Activated gamma-delta T cell treated with anti-CD3 and anti-CD28 coated beads, Interleukin-2, amount 50 U/mL, for 16 hours (primary cell): ENCODE results near the gene LCN1.
A peak's percentile ranks its signal among the peaks of the same experiment; 100 is the strongest.

Experiments
- DNase-seq: peaks from one replicate; pipeline ENCODE4 v3.0.0-alpha.2; 2020; ENCODE audit warnings: low read depth

The LCN1 gene

GRCh38 chr9:135488527-135488926 lies 32.7 kb upstream of the LCN1 start:
- DNase-seq: no peak

DNA sequence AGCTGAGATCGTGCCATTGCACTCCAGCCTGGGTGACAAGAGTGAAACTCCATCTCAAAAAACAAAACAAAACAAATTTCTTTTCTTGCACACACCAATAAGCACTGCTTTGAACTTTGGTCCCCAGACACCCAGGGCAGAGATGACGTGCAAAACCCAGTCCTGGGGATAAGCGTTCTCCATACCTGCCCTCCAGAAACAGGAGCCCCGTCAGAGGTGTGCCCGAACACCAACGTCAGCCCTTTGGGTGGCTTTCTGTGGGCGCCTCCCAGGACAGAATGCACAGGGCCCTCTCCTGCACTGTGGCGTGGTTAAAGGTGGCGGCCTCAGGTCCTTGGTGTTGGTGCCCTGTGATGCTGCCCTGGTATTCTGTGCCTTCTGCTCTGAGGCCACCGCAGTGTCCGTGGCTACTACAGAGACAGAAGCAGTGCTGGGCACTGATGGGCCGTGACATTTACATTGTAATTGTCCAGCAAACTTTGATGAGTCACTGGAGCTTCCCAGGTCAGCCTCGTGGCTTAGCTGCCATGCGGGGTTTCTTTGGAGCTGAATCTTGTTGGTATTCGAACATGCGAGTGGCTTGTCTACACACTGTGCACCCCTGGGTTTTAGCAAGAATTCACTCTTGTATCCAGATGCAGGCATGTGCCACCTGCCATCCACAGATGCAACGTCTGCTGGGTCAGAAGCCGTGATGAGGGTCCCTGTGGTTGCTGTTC lies 31.9 kb upstream of the LCN1 start:
- DNase-seq: no peak

- no peak for DNase-seq
Observed at GRCh38 chr9:135490166-135490870, 30.9 kb upstream of the LCN1 start.

GRCh38 chr9:135490980-135491464 lies 30.2 kb upstream of the LCN1 start:
- DNase-seq: no peak

DNA sequence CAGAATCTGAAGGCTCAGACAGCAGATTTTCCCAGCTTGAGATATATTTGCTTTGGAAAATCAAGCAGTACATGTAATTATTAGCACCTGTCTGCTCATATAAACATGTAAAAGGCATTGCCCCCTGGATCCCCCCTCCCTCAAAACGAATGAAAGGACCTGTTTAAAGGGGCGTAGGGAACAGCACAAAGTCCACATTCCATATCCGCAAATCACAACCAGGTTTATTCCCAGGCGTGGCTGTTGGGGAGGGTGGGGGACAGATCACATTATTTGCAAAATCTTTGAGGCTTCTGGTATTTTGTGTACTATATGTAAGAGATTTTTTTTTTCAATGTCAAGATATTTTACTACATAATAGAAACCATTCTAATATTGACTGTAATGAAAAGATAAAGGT lies 29.5 kb upstream of the LCN1 start:
- DNase-seq: no peak

- DNase-seq: no peak
Observed at GRCh38 chr9:135492886-135493669, 28.2 kb upstream of the LCN1 start.

GRCh38 chr9:135494791-135495559 lies 26.3 kb upstream of the LCN1 start:
- DNase-seq: no peak

DNA sequence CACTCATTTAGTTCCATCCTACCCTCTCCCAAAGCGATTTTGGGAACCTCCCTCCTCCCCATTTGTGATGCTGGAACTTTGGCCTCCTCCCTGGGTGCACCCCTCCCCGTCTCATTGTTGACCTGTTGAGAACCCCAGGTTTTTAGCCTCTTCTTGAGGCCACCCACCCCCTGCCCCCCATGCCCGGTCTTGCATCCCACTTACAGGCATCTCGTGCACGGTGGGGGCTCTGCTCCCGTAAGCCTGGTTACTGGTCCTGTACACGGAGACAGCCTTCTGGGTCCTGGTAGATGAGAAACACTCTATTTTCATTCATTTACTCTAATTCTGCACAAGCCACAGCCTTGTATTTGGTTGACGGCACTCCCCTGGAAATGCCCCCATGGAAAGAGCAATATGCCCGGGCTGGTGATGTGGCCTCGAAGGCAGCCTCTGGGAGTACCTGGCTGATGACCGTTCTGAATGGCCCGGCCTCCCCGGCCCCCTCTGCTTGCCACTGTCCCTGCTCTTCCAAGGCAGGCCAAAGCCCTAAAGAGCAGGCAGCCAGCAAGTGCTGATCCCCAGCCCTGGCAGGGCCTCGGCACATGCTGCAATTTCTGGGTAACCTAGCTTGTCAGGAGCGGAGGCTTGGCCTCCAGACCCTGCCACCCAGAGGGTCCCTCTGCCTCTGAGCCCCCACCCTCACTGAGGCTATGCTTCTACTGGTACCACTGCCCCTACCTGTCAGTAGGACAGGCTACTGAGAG lies 22.7 kb upstream of the LCN1 start:
- no peak for DNase-seq

DNA sequence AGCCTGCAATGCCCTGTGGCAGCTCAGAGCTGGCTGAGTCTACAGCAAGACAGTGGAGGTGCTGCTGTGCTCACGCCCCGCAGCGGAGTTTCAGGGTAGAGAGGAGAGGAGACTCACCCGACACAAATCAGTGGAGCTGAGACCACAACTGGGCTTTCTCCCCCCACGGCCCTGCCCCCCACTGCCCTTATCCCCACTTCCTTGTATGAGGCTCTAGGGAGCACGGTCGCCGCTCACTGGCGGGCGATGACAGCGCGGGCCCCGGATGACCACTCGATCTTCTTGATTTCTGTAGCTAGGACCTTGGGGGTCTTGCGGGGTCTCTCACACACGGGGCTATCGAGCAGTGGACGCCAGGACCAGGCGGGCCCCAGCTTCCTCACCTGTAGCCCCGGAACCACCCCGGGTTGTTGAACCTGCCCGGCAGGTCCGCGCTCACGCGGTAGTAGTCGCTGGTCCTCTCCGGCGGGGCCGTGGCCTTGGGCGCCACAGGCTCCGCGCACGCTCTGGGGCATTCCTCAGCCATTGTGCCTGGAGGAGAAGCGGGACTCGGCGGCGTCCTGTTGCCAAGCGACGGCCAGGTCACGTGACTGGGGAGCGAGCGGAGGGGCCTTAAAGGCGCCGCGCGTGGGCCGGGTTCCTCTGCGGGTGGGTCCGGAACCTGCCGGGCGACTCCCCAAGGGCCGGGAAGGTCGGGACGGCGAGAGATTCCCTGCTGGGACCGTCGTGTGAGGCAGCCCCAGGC lies 21.7 kb upstream of the LCN1 start:
- DNase-seq: peak; percentile 84

DNA sequence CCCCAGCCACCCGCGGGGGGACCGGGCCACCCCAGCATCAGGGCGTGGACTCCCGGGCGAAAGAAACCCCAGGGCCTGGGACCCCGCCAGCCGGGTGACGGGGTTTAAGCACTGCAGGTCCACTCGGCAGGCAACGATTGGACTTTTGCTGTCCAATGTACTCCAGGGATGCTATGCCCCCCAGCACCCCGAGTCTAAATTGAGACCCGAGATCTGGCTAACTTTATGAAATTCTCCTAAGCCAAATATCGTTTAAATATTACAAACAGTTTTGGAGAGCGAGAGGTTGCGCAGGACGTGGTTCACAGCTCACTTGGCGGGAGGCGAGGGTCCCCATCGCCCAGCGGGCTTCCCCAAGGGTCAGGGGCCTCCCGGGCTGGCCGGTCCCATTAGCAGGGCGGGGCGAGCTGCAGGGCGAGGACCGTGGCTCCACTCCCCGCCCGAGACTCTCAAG lies 21.1 kb upstream of the LCN1 start:
- DNase-seq: no peak

GRCh38 chr9:135500525-135501260 lies 20.5 kb upstream of the LCN1 start, which contains the start of gene MRPS2:
Gene MRPS2, plus strand, starts transcription at chr9:135500682. Its CDS starts 29 bp downstream, at chr9:135500711.
- DNase-seq: peak; percentile 74

- no peak for DNase-seq
Observed at GRCh38 chr9:135501261-135502167, 19.7 kb upstream of the LCN1 start.

DNA sequence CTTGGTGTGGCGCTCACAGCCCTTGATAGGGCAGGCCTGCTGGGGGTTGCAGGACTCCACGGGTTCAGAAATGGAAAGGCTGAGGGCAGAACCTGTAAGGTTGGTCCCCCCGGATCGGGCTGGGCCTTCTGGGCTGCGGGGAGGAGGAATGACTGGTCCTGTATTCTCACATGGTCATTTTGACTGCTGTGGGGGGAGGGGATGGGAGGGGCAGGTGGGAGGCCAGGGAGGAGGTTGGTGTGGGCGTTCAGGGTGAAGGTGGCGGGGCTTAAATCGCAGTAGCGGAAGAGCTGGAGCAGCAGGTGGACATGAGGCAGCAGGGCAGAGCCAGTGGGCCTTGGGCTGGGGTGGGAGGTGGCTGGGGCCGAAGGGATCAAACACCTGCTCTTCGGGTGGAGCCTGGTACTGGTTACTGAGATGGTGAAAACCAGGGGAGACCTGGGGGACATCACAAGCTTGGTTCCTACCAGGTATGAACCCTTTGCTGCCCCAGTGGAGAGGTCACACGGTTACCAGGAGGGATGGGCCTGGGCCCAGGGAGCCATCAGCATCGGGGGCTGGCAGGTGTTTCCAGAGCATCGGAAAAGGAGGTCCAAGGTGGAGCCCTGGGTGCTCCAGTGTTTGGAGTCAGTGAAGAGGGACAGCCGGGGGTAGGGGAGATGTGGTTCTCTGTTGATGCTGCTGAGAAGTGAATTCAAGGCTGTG lies 18.9 kb upstream of the LCN1 start:
- DNase-seq: no peak

- DNase-seq: no peak
Observed at GRCh38 chr9:135502873-135503321, 18.3 kb upstream of the LCN1 start.

GRCh38 chr9:135503371-135504261 lies 17.6 kb upstream of the LCN1 start:
- DNase-seq: no peak
